Body of pancreas (tissue), 4 donors: Measurements from ENCODE around the gene IRF3.

Source experiments
- POLR2A ChIP-seq, 3 donors: fragments of 450-650 bp; IDR thresholded peaks; one replicate each; pipeline ENCODE4 v1.6.1; 2016; ENCODE audit warnings: antibody characterized with exemption in 3 of 3, mild to moderate bottlenecking in 2 of 3
- TF ChIP-seq, protein P1 (sequence below), 7 experiments: fragments of 450-650 bp in 4 of 7; fragments of 200-600 bp in 3 of 7; sonication (generic) in 3 of 7; IDR thresholded peaks; one replicate each; pipeline ENCODE4 v1.5.1; 2016 to 2019; ENCODE audit warnings: antibody characterized with exemption in 7 of 7

DNA sequence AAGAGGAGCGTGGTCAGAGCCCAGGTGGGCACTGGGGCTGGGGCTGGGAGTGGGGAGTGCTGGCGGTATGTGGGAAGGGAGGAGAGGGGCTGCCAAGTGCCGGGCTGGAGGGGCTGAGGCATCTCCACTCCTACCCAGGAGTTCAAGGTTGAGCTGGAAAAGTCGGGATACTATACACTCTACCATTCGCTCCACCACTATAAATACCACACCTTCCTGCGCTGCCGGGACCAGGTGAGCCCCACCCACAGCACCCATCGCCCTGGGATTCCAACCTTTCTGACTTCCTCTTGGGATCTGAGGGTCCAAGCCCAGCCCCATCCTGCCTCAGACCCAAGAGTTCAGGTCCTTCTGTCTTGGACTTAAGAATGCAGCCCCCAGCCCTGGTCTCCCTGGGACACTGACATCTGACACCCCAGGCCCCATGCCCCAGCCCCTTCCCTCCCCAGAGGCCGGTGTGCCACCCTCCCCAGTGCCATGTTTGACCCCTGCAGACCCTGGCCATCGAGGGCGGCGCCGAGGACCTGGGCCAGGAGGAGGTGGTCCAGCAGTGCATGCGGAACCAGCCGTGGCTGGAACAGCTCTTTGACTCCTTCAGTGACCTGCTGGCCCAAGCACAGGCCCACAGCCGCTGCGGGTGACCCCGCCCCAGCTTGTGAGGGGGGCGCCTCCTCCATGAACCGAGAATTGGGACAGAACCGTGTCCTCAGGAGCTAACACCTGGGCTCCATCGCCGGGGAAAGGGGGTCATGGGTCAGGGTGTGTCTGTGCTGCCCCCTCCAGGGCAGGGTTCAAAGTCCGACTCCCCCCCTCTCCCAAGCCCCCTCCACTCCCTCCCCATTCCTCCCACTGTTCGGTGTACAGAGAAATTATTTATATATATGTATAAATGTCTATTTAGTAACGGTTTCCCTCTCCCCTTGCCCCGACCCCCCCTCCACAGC, 40.4 kb downstream of the IRF3 start:
- TF ChIP-seq POLR2A (IDR thresholded peaks at IDR 0.05): no peak
- TF ChIP-seq, protein P1, sequence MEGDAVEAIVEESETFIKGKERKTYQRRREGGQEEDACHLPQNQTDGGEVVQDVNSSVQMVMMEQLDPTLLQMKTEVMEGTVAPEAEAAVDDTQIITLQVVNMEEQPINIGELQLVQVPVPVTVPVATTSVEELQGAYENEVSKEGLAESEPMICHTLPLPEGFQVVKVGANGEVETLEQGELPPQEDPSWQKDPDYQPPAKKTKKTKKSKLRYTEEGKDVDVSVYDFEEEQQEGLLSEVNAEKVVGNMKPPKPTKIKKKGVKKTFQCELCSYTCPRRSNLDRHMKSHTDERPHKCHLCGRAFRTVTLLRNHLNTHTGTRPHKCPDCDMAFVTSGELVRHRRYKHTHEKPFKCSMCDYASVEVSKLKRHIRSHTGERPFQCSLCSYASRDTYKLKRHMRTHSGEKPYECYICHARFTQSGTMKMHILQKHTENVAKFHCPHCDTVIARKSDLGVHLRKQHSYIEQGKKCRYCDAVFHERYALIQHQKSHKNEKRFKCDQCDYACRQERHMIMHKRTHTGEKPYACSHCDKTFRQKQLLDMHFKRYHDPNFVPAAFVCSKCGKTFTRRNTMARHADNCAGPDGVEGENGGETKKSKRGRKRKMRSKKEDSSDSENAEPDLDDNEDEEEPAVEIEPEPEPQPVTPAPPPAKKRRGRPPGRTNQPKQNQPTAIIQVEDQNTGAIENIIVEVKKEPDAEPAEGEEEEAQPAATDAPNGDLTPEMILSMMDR (IDR thresholded peaks at IDR 0.05): no peak
